Measurements from ENCODE around the gene SLC6A13.
"Not testable (repeated sequence)": the region's sequence is repeated elsewhere in the genome, so short reads cannot be mapped to it uniquely, and the experiment has no call there.

Gene SLC6A13

GRCh38 chr12:236445-236844 lies 26.2 kb downstream of the SLC6A13 start:
- ATAC-seq: no peak
- no peak for TF ChIP-seq ZNF8 (CRISPR knock-in tag; IDR thresholded peaks at IDR 0.05)
- TF ChIP-seq POU6F1 (CRISPR knock-in tag; IDR thresholded peaks at IDR 0.05; ENCODE audit: borderline replicate concordance, low read depth): no peak
- no peak for TF ChIP-seq PPARA (CRISPR knock-in tag; IDR thresholded peaks at IDR 0.05; ENCODE audit: borderline replicate concordance)
- no peak for TF ChIP-seq BACH2 (CRISPR knock-in tag; IDR thresholded peaks at IDR 0.05; ENCODE audit: borderline replicate concordance)
- TF ChIP-seq PATZ1 (CRISPR knock-in tag; IDR thresholded peaks at IDR 0.05; ENCODE audit: borderline replicate concordance): no peak
- TF ChIP-seq ZC3H10 (CRISPR knock-in tag; IDR thresholded peaks at IDR 0.05): no peak
- no peak for TF ChIP-seq OSR1 (CRISPR knock-in tag; IDR thresholded peaks at IDR 0.05)
- no peak for TF ChIP-seq TSHZ2 (CRISPR knock-in tag; IDR thresholded peaks at IDR 0.05)

GRCh38 chr12:235967-236366 lies 26.7 kb downstream of the SLC6A13 start:
- not testable (repeated sequence) for ATAC-seq

GRCh38 chr12:234891-235415 lies 27.7 kb downstream of the SLC6A13 start:
- TF ChIP-seq ZNF8 (CRISPR knock-in tag; IDR thresholded peaks at IDR 0.05) (no peak), ZNF70 (CRISPR knock-in tag; IDR thresholded peaks at IDR 0.05) (no peak), OSR1 (CRISPR knock-in tag; IDR thresholded peaks at IDR 0.05) (no peak), ESRRG (CRISPR knock-in tag; IDR thresholded peaks at IDR 0.05) (no peak), SNAI2 (CRISPR knock-in tag; IDR thresholded peaks at IDR 0.05) (no peak), PPARA (CRISPR knock-in tag; IDR thresholded peaks at IDR 0.05; ENCODE audit: borderline replicate concordance) (no peak), ZFP30 (CRISPR knock-in tag; IDR thresholded peaks at IDR 0.05) (no peak), BACH2 (CRISPR knock-in tag; IDR thresholded peaks at IDR 0.05; ENCODE audit: borderline replicate concordance) (no peak), CSRNP3 (CRISPR knock-in tag; IDR thresholded peaks at IDR 0.05) (no peak), GLIS3 (CRISPR knock-in tag; IDR thresholded peaks at IDR 0.05) (no peak), CSDC2 (CRISPR knock-in tag; IDR thresholded peaks at IDR 0.05) (no peak)
- no peak for ATAC-seq

- no peak for ATAC-seq
- TF ChIP-seq PATZ1 (CRISPR knock-in tag; IDR thresholded peaks at IDR 0.05; ENCODE audit: borderline replicate concordance) (no peak), ESRRG (CRISPR knock-in tag; IDR thresholded peaks at IDR 0.05) (no peak), ZC3H10 (CRISPR knock-in tag; IDR thresholded peaks at IDR 0.05) (no peak), ZNF70 (CRISPR knock-in tag; IDR thresholded peaks at IDR 0.05) (no peak), CSRNP3 (CRISPR knock-in tag; IDR thresholded peaks at IDR 0.05) (no peak), BACH2 (CRISPR knock-in tag; IDR thresholded peaks at IDR 0.05; ENCODE audit: borderline replicate concordance) (no peak), ISL1 (CRISPR knock-in tag; IDR thresholded peaks at IDR 0.05) (no peak), TSHZ2 (CRISPR knock-in tag; IDR thresholded peaks at IDR 0.05) (no peak), ZFP30 (CRISPR knock-in tag; IDR thresholded peaks at IDR 0.05) (no peak), PPARA (CRISPR knock-in tag; IDR thresholded peaks at IDR 0.05; ENCODE audit: borderline replicate concordance) (no peak), ZFP3 (CRISPR knock-in tag; IDR thresholded peaks at IDR 0.05) (no peak), ARNTL (CRISPR knock-in tag; IDR thresholded peaks at IDR 0.05; ENCODE audit: borderline replicate concordance, low read depth) (no peak), ZNF565 (CRISPR knock-in tag; conservative IDR thresholded peaks at IDR 0.05; ENCODE audit: low read depth) (no peak), TCF4 (CRISPR knock-in tag; IDR thresholded peaks at IDR 0.05; ENCODE audit: borderline replicate concordance) (no peak)
Measured at GRCh38 chr12:234019-234418, 28.6 kb downstream of the SLC6A13 start.

Measured in SK-N-SH treated with all-trans-retinoic acid at 6 μM for 48 hours (cell line).